ENCODE results near the gene ATP1A4.

- no peak for TF ChIP-seq POLR2A (IDR thresholded peaks at IDR 0.05)
- TF ChIP-seq, protein P1, sequence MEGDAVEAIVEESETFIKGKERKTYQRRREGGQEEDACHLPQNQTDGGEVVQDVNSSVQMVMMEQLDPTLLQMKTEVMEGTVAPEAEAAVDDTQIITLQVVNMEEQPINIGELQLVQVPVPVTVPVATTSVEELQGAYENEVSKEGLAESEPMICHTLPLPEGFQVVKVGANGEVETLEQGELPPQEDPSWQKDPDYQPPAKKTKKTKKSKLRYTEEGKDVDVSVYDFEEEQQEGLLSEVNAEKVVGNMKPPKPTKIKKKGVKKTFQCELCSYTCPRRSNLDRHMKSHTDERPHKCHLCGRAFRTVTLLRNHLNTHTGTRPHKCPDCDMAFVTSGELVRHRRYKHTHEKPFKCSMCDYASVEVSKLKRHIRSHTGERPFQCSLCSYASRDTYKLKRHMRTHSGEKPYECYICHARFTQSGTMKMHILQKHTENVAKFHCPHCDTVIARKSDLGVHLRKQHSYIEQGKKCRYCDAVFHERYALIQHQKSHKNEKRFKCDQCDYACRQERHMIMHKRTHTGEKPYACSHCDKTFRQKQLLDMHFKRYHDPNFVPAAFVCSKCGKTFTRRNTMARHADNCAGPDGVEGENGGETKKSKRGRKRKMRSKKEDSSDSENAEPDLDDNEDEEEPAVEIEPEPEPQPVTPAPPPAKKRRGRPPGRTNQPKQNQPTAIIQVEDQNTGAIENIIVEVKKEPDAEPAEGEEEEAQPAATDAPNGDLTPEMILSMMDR (IDR thresholded peaks at IDR 0.05): no peak
Measured at GRCh38 chr1:160209321-160210046, 58.1 kb downstream of the ATP1A4 start.

Measured in prostate gland (tissue), 2 donors.